GM12878 (cell line): ENCODE data around the gene LTA. TPM values are rescaled to one million over a fixed set of nuclear protein-coding genes. Genes with fewer than 3 reads are reported as not detected.

Experiments used
- ATAC-seq: fragments of 200-7000 bp; cut with Tn5 transposase; 3 replicates; pipeline ENCODE4 v1.9.1; 2020; ENCODE audit warnings: mild to moderate bottlenecking, moderate library complexity
- BruUV-seq: library from RNA; stranded (reverse); fragments of 400-500 nt; replicated peaks from 2 replicates; lab custom pipeline; 2021; lab: Mats Ljungman, UMichigan
- CTCF ChIA-PET: fragments of 300-600 bp; sonication (Branson Sonifier 250); formaldehyde crosslinking; extraction: SDS; loops from one replicate; lab custom pipeline; 2021; ENCODE audit warnings: inconsistent platforms; lab: Yijun Ruan, JAX
- POLR2A ChIA-PET: fragments of 350-600 bp; formaldehyde crosslinking; extraction: SDS; loops from one replicate; lab custom pipeline; 2021; ENCODE audit warnings: inconsistent platforms; lab: Charles Lee
- RAD21 ChIA-PET: fragments of 300-600 bp; sonication (Branson Sonifier 250); formaldehyde crosslinking; loops from one replicate; lab custom pipeline; 2023; ENCODE audit warnings: antibody characterized with exemption; ENCODE audit not compliant: unreplicated experiment; lab: Charles Lee
- SMC1A ChIA-PET: fragments of 300-600 bp; sonication (Branson Sonifier 250); formaldehyde crosslinking; loops from one replicate; lab custom pipeline; 2023; ENCODE audit not compliant: unreplicated experiment, uncharacterized antibody; lab: Charles Lee
- DNase-seq: peaks from one replicate; pipeline ENCODE4 v3.0.0-alpha.2; 2011; ENCODE audit warnings: low read depth, low spot score
- FAIRE-seq: peaks from 3 replicates; lab custom pipeline; 2011; peaks lifted over from hg19 to GRCh38; lab: Jason Lieb, UNC
- H2AFZ ChIP-seq: 2 replicates; pipeline ENCODE4 v1.6.0; 2011; ENCODE audit warnings: low read depth, low read length, control low read depth; ENCODE audit not compliant: control insufficient read depth
- H3K27ac ChIP-seq: 2 replicates; pipeline ENCODE4 v1.5.1; 2011; ENCODE audit warnings: control low read depth; ENCODE audit not compliant: control insufficient read depth, insufficient read depth
- H3K27me3 ChIP-seq, 2 experiments: replicated peaks in 1 of 2; 2 replicates each; pipeline versions ENCODE4 v1.6.0 to v1.6.1; 2011; ENCODE audit warnings: low read length in 1 of 2; ENCODE audit not compliant: control insufficient read depth in 2 of 2, insufficient read depth in 2 of 2
- H3K36me3 ChIP-seq, 2 experiments: 2 replicates each; pipeline ENCODE4 v1.5.1; 2011; ENCODE audit warnings: low read length in 1 of 2; ENCODE audit not compliant: control insufficient read depth in 2 of 2, insufficient read depth in 2 of 2
- H3K4me1 ChIP-seq: 2 replicates; pipeline ENCODE4 v1.6.1; 2011; ENCODE audit warnings: mild to moderate bottlenecking, low read length, moderate library complexity, mixed read lengths; ENCODE audit not compliant: control insufficient read depth, insufficient read depth
- H3K4me2 ChIP-seq: 2 replicates; pipeline ENCODE4 v1.6.0; 2011; ENCODE audit warnings: control low read depth; ENCODE audit not compliant: control insufficient read depth, insufficient read depth
- H3K4me3 ChIP-seq: fragments of 200-600 bp; sonication (generic); 2 replicates; pipeline ENCODE4 v1.5.1; 2016
- H3K79me2 ChIP-seq: 2 replicates; pipeline ENCODE4 v1.6.0; 2011; ENCODE audit warnings: low read length; ENCODE audit not compliant: control insufficient read depth, insufficient read depth
- H3K9ac ChIP-seq: 2 replicates; pipeline ENCODE4 v1.8.0; 2011; ENCODE audit warnings: low read length, control low read depth, mixed read lengths; ENCODE audit not compliant: control insufficient read depth, insufficient read depth
- H3K9me3 ChIP-seq: replicated peaks from 3 replicates; pipeline ENCODE4 v1.5.1; 2011; ENCODE audit warnings: mild to moderate bottlenecking, low read length; ENCODE audit not compliant: control insufficient read depth, insufficient read depth
- H4K20me1 ChIP-seq: 2 replicates; pipeline ENCODE4 v1.6.0; 2011; ENCODE audit not compliant: control insufficient read depth, insufficient read depth
- CREB1 ChIP-seq: IDR thresholded peaks from 2 replicates; pipeline ENCODE4 v1.6.1; 2012; ENCODE audit warnings: low read depth, mild to moderate bottlenecking, inconsistent platforms
- CREM ChIP-seq: IDR thresholded peaks from 2 replicates; pipeline ENCODE4 v1.6.1; 2014; ENCODE audit warnings: antibody characterized with exemption, low read depth
- ETV6 ChIP-seq, 2 experiments: fragments of 450-650 bp in 1 of 2; IDR thresholded peaks in 1 of 2; conservative IDR thresholded peaks in 1 of 2; 2 replicates each; pipeline ENCODE4 v1.6.1; 2014; ENCODE audit warnings: antibody characterized with exemption in 1 of 2, borderline replicate concordance in 1 of 2, low read depth in 1 of 2, mild to moderate bottlenecking in 1 of 2, moderate library complexity in 1 of 2
- KDM1A ChIP-seq: fragments of 200-600 bp; sonication (generic); IDR thresholded peaks from 2 replicates; pipeline ENCODE4 v1.6.1; 2016; ENCODE audit warnings: borderline replicate concordance
- NR2C1 ChIP-seq: fragments of 450-650 bp; IDR thresholded peaks from 2 replicates; pipeline ENCODE4 v1.6.1; 2017; ENCODE audit warnings: antibody characterized with exemption, mild to moderate bottlenecking, moderate library complexity
- RAD51 ChIP-seq: fragments of 450-650 bp; IDR thresholded peaks from 2 replicates; pipeline ENCODE4 v1.6.1; 2016; ENCODE audit warnings: moderate library complexity, mild to moderate bottlenecking, inconsistent platforms
- RELA ChIP-seq: fragments of 450-650 bp; IDR thresholded peaks from 2 replicates; pipeline ENCODE4 v1.8.0; 2014; ENCODE audit warnings: borderline replicate concordance; ENCODE audit not compliant: partially characterized antibody
- RFX5 ChIP-seq: IDR thresholded peaks from 2 replicates; pipeline ENCODE4 v1.6.1; 2011; ENCODE audit warnings: low read depth, low read length, improper control_type of control experiment
- SMAD1 ChIP-seq: fragments of 450-650 bp; IDR thresholded peaks from 2 replicates; pipeline ENCODE4 v1.6.1; 2018; ENCODE audit warnings: mild to moderate bottlenecking, low read depth; ENCODE audit not compliant: partially characterized antibody
- ZNF217 ChIP-seq: fragments of 450-650 bp; IDR thresholded peaks from 2 replicates; pipeline ENCODE4 v1.6.1; 2017; ENCODE audit warnings: antibody characterized with exemption, mild to moderate bottlenecking
- WGBS: methylation state at CpG from one replicate; pipeline ENCODE4 v1.1.6; 2016; ENCODE audit warnings: low lambda C conversion rate; ENCODE audit not compliant: insufficient replicate concordance, insufficient coverage; ENCODE audit errors: missing lambda C conversion rate; 5-methylcytosine and 5-hydroxymethylcytosine counted together
- in situ Hi-C: fragments of 300-500 bp; cut with MboI; formaldehyde crosslinking; loops from 9 replicates; pipeline ENCODE4 v1.14.3; 2018; ENCODE audit warnings: mixed read lengths
- intact Hi-C: fragments of 100-400 bp; cut with micrococcal nuclease; formaldehyde crosslinking; loops from one replicate; pipeline ENCODE4 v1.14.2; 2022; ENCODE audit not compliant: unreplicated experiment
- polyA plus RNA-seq, 11 experiments: library from polyadenylated mRNA; depleted of rRNA in 4 of 11; unstranded in 6 of 11; stranded (reverse) in 5 of 11; fragments of >200 nt; fragmentation: Nextera tagmentation in 4 of 11; fragmentation: Illumina TruSeq in 1 of 11; extraction: Ambion mirVana in 4 of 11; extraction: Trizol in 1 of 11; gene quantifications; 1 replicate in 1 of 11; 2 replicates in 10 of 11; pipeline versions ENCODE4 v1.2.1 to v1.2.3, GENCODE V29; 2011 to 2016; ENCODE audit warnings: inconsistent platforms in 2 of 11, missing spikeins in 2 of 11, low read depth in 1 of 11
- total RNA-seq, 4 experiments: library from RNA; depleted of rRNA in 3 of 4; stranded (reverse); fragments of >200 nt in 3 of 4; fragmentation: Illumina TruSeq in 1 of 4; extraction: Trizol in 1 of 4; gene quantifications; 2 replicates each; pipeline versions ENCODE4 v1.2.1 to v1.2.3, GENCODE V29; 2013 to 2021
- TF ChIP-seq, protein P1 (sequence below): IDR thresholded peaks from 2 replicates; pipeline ENCODE4 v1.6.1; 2012; ENCODE audit warnings: low read depth, low read length, improper control_type of control experiment
- TF ChIP-seq, protein P2 (sequence below): IDR thresholded peaks from 2 replicates; pipeline ENCODE4 v1.6.1; 2011; ENCODE audit warnings: low read depth, low read length, improper control_type of control experiment, borderline replicate concordance
- TF ChIP-seq, protein P3 (sequence below): fragments of 450-650 bp; IDR thresholded peaks from 2 replicates; pipeline ENCODE4 v1.6.1; 2017; ENCODE audit warnings: borderline replicate concordance

The LTA gene
- total and polyA plus RNA-seq, 10 of the 15 experiments (the other 5 are each of a cell fraction or from before 2014, with no cell fraction given), result 27.5 to 100 (median 75.1) TPM

DNA sequence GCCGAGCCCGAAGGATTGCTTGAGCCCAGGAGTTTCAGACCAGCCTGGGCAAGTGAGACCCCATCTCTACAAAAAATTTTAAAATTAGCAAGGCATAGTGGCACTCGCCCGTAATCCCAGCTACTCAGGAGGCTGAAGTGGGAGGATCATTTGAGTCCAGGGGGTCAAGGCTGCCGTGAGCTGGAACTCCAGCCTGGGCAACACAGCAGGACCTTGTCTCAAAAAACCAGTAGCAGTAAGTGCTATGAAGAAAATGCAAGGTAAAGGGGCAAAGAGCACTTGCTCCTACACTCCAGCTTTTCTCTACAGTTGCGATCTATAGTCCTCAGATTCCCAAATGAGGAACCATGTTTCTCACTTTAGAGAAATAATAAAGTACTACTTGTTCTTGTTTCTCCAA is 28.4 kb upstream of the LTA start:
- Histone ChIP-seq H3K79me2 (peaks cover 54% of the 10 kb centered on the region), H3K36me3 (peaks cover 7 to 15% of the 10 kb centered on the region in 2 experiments), H3K9me3 (no peaks in the 10 kb centered on the region), H3K27me3 (no peaks in the 10 kb centered on the region), H2AFZ (no peak overlapping the region), H3K4me3 (no peak overlapping the region), H4K20me1 (peaks cover 9% of the 10 kb centered on the region), H3K4me2 (no peak overlapping the region), H3K9ac (no peak overlapping the region), H3K4me1 (peaks cover 4% of the 10 kb centered on the region; the same call in 1 of the 2 replicates), H3K27ac (no peak overlapping the region)
- SMC1A ChIA-PET, result interaction anchor here (0.9 to 34.7 kb wide), 5 partner anchors 7 to 325 kb away, joined by 3 to 1989 read pairs (median 4); partner anchors contain the start of genes LST1, LTA, LTB and NCR3
- intact Hi-C loops, result loop anchor here (2.0 to 10.0 kb wide), 2 partner anchors 195 to 361 kb away; partner anchors contain the start of gene ZBTB12
- in situ Hi-C loops, result loop anchor here (5.0 to 10.0 kb wide), 2 partner anchors 51 to 291 kb away; no protein-coding TSS in a partner anchor
- CTCF ChIA-PET, result interaction anchor here (0.7 to 34.8 kb wide), 3 partner anchors 44 to 73 kb away, joined by 4 to 2098 read pairs (median 100); partner anchors contain the start of genes LST1, LTB, MICB and NCR3
- ATAC-seq (no peak), FAIRE-seq (no peak), DNase-seq (no peak)
- no peak for TF ChIP-seq ETV6 (conservative IDR thresholded peaks at IDR 0.05 in 1 of 2, IDR thresholded peaks at IDR 0.05 in 1 of 2; ENCODE audit: borderline replicate concordance in 1 of 2, low read depth in 1 of 2)
- TF ChIP-seq CREM, result no peak
- TF ChIP-seq SMAD1, result no peak
- TF ChIP-seq, protein P1, sequence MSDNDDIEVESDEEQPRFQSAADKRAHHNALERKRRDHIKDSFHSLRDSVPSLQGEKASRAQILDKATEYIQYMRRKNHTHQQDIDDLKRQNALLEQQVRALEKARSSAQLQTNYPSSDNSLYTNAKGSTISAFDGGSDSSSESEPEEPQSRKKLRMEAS, result no peak
- no peak for TF ChIP-seq KDM1A
- TF ChIP-seq, protein P2, sequence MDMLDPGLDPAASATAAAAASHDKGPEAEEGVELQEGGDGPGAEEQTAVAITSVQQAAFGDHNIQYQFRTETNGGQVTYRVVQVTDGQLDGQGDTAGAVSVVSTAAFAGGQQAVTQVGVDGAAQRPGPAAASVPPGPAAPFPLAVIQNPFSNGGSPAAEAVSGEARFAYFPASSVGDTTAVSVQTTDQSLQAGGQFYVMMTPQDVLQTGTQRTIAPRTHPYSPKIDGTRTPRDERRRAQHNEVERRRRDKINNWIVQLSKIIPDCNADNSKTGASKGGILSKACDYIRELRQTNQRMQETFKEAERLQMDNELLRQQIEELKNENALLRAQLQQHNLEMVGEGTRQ, result no peak
- TF ChIP-seq RAD51, result no peak
- TF ChIP-seq CREB1, result no peak
- TF ChIP-seq, protein P3, sequence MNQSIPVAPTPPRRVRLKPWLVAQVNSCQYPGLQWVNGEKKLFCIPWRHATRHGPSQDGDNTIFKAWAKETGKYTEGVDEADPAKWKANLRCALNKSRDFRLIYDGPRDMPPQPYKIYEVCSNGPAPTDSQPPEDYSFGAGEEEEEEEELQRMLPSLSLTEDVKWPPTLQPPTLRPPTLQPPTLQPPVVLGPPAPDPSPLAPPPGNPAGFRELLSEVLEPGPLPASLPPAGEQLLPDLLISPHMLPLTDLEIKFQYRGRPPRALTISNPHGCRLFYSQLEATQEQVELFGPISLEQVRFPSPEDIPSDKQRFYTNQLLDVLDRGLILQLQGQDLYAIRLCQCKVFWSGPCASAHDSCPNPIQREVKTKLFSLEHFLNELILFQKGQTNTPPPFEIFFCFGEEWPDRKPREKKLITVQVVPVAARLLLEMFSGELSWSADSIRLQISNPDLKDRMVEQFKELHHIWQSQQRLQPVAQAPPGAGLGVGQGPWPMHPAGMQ, result no peak
- no peak for TF ChIP-seq RELA
- no peak for TF ChIP-seq NR2C1
- TF ChIP-seq ZNF217, result no peak
- TF ChIP-seq RFX5, result no peak
- 96% methylated on average over 6 of the region's 6 CpGs for WGBS
- BruUV-seq, result no TSS peak
- RAD21 ChIA-PET, result interaction anchor here (0.6 to 16.9 kb wide), 3 partner anchors 50 to 142 kb away, joined by 3 to 668 read pairs (median 4); partner anchors contain the start of gene NCR3
- POLR2A ChIA-PET, result interaction anchor here (0.5 to 4.8 kb wide), 6 partner anchors 8 to 121 kb away, joined by 3 to 56 read pairs (median 5); partner anchors contain the start of genes GPANK1 and MICB
